A549 (cell line): ENCODE data around the gene RTN3. TPM values are rescaled to one million over a fixed set of nuclear protein-coding genes. Genes with fewer than 3 reads are reported as not detected.

Experiments used
- ATAC-seq, 2 experiments: fragments of 200-7000 bp in 1 of 2; fragments of >200 bp in 1 of 2; cut with Nextera tagmentation in 1 of 2; cut with Tn5 transposase in 1 of 2; 3 replicates each; pipeline versions ENCODE4 v1.8.0 to v1.9.1; 2018 to 2020; ENCODE audit warnings: mild to moderate bottlenecking in 1 of 2, moderate library complexity in 1 of 2
- CTCF ChIA-PET: fragments of 300-600 bp; sonication (Branson Sonifier 250); formaldehyde crosslinking; extraction: SDS; loops from one replicate; lab custom pipeline; 2021; ENCODE audit warnings: antibody characterized with exemption, inconsistent platforms; lab: Yijun Ruan, JAX
- POLR2A ChIA-PET: fragments of 350-600 bp; formaldehyde crosslinking; extraction: SDS; loops from one replicate; lab custom pipeline; 2021; ENCODE audit warnings: antibody characterized with exemption, inconsistent platforms; lab: Yijun Ruan, JAX
- DNase-seq, 2 experiments: peaks; one replicate each; pipeline versions ENCODE4 v3.0.0 to v3.0.0-alpha.2; 2011 to 2016; ENCODE audit warnings: low read depth in 1 of 2, low spot score in 1 of 2
- FAIRE-seq: peaks from 2 replicates; lab custom pipeline; 2011; peaks lifted over from hg19 to GRCh38; lab: Jason Lieb, UNC
- H3K27ac ChIP-seq, 2 experiments: fragments of >200 bp; sonication (Bioruptor Twin); formaldehyde crosslinking; 3 replicates each; pipeline ENCODE4 v1.5.1; 2016 to 2017
- H3K4me1 ChIP-seq: fragments of >200 bp; sonication (Bioruptor Twin); formaldehyde crosslinking; 3 replicates; pipeline ENCODE4 v1.6.1; 2016
- H3K4me2 ChIP-seq: fragments of >200 bp; sonication (Bioruptor Twin); formaldehyde crosslinking; 3 replicates; pipeline ENCODE4 v1.6.1; 2016
- H3K4me3 ChIP-seq: fragments of >200 bp; sonication (Bioruptor Twin); formaldehyde crosslinking; 3 replicates; pipeline ENCODE4 v1.5.1; 2016
- H3K9me3 ChIP-seq: fragments of >200 bp; sonication (Bioruptor Twin); formaldehyde crosslinking; 3 replicates; pipeline ENCODE4 v1.6.1; 2016
- CHD4 ChIP-seq: fragments of 200-600 bp; sonication (generic); IDR thresholded peaks from 2 replicates; pipeline ENCODE4 v1.6.1; 2016; ENCODE audit warnings: antibody characterized with exemption, mild to moderate bottlenecking, borderline replicate concordance
- EHF ChIP-seq: fragments of 250-450 bp; sonication (Bioruptor Pico); IDR thresholded peaks from 2 replicates; pipeline ENCODE4 v1.5.0; 2020; ENCODE audit warnings: mild to moderate bottlenecking
- FOSB ChIP-seq: fragments of 250-450 bp; sonication (Bioruptor Pico); IDR thresholded peaks from 2 replicates; pipeline ENCODE4 v1.5.0; 2020; ENCODE audit warnings: mild to moderate bottlenecking, moderate library complexity
- HOXB5 ChIP-seq: fragments of 250-450 bp; sonication (Bioruptor Pico); IDR thresholded peaks from 2 replicates; pipeline ENCODE4 v1.5.0; 2020; ENCODE audit warnings: mild to moderate bottlenecking, moderate library complexity
- JUNB ChIP-seq: fragments of >200 bp; sonication (Bioruptor Twin); formaldehyde crosslinking; IDR thresholded peaks from 2 replicates; pipeline ENCODE4 v1.6.1; 2016
- KDM5A ChIP-seq: fragments of 200-600 bp; sonication (generic); IDR thresholded peaks from 2 replicates; pipeline ENCODE4 v1.6.1; 2016; ENCODE audit warnings: antibody characterized with exemption, mild to moderate bottlenecking
- MYC ChIP-seq: IDR thresholded peaks from 2 replicates; pipeline ENCODE4 v1.6.1; 2012; ENCODE audit warnings: mild to moderate bottlenecking, inconsistent platforms, low read length, improper control_type of control experiment, borderline replicate concordance
- NR3C1 ChIP-seq: fragments of >200 bp; sonication (Bioruptor Twin); formaldehyde crosslinking; IDR thresholded peaks from 3 replicates; pipeline ENCODE4 v1.6.1; 2017
- POLR2A ChIP-seq: IDR thresholded peaks from 2 replicates; pipeline ENCODE4 v1.6.1; 2012; ENCODE audit warnings: mild to moderate bottlenecking, low read length
- RAD21 ChIP-seq, 2 experiments: fragments of >200 bp in 1 of 2; sonication (Bioruptor Twin) in 1 of 2; formaldehyde crosslinking in 1 of 2; IDR thresholded peaks in 1 of 2; conservative IDR thresholded peaks in 1 of 2; 2 replicates in 1 of 2; 3 replicates in 1 of 2; pipeline ENCODE4 v1.6.1; 2012 to 2018; ENCODE audit warnings: inconsistent platforms in 1 of 2
- RNF2 ChIP-seq: fragments of 200-600 bp; sonication (generic); IDR thresholded peaks from 2 replicates; pipeline ENCODE4 v1.6.1; 2016; ENCODE audit warnings: low read depth, mild to moderate bottlenecking, antibody characterized with exemption, moderate library complexity, borderline replicate concordance
- SMC3 ChIP-seq: fragments of >200 bp; sonication (Bioruptor Twin); formaldehyde crosslinking; IDR thresholded peaks from 3 replicates; pipeline ENCODE4 v1.6.1; 2018; ENCODE audit warnings: inconsistent platforms
- SREBF2 ChIP-seq: fragments of 450-650 bp; IDR thresholded peaks from 2 replicates; pipeline ENCODE4 v1.6.1; 2014; ENCODE audit warnings: mild to moderate bottlenecking, moderate library complexity
- WGBS: methylation state at CpG from one replicate; pipeline ENCODE4 v1.1.6; 2017; ENCODE audit errors: missing lambda C conversion rate; 5-methylcytosine and 5-hydroxymethylcytosine counted together
- polyA plus RNA-seq, 4 experiments: library from polyadenylated mRNA; depleted of rRNA in 3 of 4; stranded (reverse); fragments of >200 nt; fragmentation: RNase III in 1 of 4; extraction: RNeasy Plus Mini Kit Qiagen cat#74134 plus additional on column Dnase treatment in 1 of 4; gene quantifications; 2 replicates in 3 of 4; 3 replicates in 1 of 4; pipeline ENCODE4 v1.2.3, GENCODE V29; 2011 to 2017
- TF ChIP-seq, protein P1 (sequence below): fragments of >200 bp; sonication (Bioruptor Twin); formaldehyde crosslinking; IDR thresholded peaks from 3 replicates; pipeline ENCODE4 v1.5.1; 2016
- TF ChIP-seq, protein P2 (sequence below): IDR thresholded peaks from 2 replicates; pipeline ENCODE4 v1.6.1; 2012

RTN3 gene
- polyA plus RNA-seq, 2 of the 4 experiments (the other 2 are of a cell fraction) = 108 to 196 TPM

DNA sequence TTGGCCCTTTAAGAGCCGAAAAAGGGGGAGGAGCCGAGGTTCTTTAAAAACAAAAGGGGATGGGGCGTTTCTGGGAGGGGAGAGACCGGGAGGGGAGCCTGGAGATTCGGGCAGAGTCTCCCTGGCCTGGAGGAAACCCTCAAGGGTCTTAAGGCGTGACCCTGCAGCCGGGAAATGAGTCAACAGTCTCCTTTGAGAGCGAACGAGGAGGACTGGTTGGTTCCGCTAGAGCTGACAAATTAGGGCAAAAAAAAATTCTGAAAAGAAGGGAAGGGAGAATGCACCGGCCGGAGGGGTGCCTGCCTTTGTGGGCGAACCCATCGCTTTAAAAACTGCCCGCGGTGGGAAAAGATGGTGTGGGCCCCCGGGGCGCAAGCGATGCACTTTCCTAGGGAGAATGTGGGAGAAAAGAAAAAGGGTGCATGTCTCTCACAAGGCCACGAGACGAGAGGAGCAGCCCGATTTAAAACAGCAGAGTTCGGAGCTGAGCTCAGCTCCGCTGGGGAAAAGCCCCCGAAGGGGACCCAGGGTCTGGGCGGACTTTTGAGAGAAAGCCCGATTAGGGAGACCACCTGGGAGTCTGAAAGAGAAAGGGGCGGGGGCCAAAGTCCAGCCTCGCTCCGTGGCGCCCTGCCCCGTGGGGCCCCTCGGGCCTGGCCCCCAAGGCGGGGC, 86.4 kb downstream of the RTN3 start:
- Histone ChIP-seq H3K9me3 (no peaks in the 10 kb centered on the region), H3K4me3 (peak overlapping the region; percentile 63)
- peak; percentile 57 to 66 for DNase-seq
- TF ChIP-seq MYC (no peak), KDM5A (0 out of 2 replicates have a peak, but pooled peaks have one; percentile 49)
- TF ChIP-seq, all 56 proteins: peak for 1
- ChIA-PET POLR2A (interaction anchor here (1.4 kb wide), 1 partner anchor 96 kb away, joined by 4 read pairs; the partner anchor contains the start of gene ATL3), CTCF (interaction anchor here (0.6 to 4.3 kb wide), 55 partner anchors 10 to 385 kb away, joined by 3 to 32 read pairs (median 4); partner anchors contain the start of genes RCOR2 and SPINDOC)
- ATAC-seq (peak; percentile 20 to 72; a peak in 2 of 6 replicates), FAIRE-seq (no peak)
- H3K4me1 ChIP-seq = peaks cover 30% of the 10 kb centered on the region
- H3K4me2 ChIP-seq = peak overlapping the region; percentile 82
- WGBS = under 1% methylated on average over 29 of the region's 34 CpGs
- H3K27ac ChIP-seq = peak overlapping the region; percentile 89 to 99

DNA sequence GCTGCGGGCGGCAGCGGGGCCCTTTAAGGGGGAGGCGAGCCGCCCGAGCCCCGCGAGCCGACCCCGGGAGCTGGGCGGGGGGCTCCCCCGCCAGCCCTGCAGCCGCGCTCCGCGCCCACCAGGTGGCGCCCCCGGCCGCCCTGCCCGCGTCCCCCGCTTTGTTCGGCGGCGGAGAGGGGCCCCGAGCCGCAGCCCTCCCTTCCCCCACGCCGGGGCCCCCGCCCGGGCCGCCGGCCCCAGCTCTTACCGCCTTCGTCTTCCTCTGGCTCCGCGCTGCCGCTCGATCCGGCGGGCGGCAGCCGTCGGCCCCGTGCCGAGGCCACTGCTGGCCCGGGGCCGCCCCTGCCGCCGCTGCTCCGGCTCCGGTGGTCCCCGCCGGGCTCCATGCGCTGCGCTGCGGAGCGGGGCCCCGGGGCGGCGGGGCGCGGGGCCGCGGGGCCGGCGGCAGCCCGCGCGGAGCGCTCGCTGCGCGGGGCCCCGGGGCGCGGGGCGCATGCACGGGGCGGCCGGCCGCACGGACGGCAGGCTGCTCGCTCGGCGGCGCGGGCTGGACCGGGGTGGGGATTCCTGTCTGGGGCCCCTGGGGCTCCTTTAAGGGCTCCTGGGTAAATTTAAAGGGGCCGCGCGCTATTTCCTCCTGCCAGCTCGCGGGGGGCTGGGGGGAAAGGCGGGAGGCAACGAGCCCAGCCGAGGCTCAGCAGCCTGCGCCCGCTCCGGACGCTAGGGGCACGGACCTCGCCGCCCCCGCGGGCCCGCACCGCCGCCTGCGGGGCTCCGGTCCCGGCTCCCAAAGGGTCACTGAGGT, 87.1 kb downstream of the RTN3 start, which contains the start of gene ZFTA:
Gene ZFTA (minus strand): TSS at position 539 of the 805 bp plus-strand sequence. CDS start 153 bp downstream, at position 386.
- ATAC-seq = peak; percentile 50 to 59
- Histone ChIP-seq H3K4me2 (peak within 1 kb of the TSS; percentile 82), H3K4me3 (peak within 1 kb of the TSS; percentile 63), H3K27ac (peak within 1 kb of the TSS; percentile 89 to 99), H3K4me1 (peaks cover 30% of the 10 kb centered on the region), H3K9me3 (no peaks in the 10 kb centered on the region)
- peak; percentile 51 to 68 for DNase-seq
- ChIA-PET POLR2A (interaction anchor here (0.5 to 1.4 kb wide), 2 partner anchors 40 to 97 kb away, joined by 3 to 4 read pairs; partner anchors contain the start of gene ATL3), CTCF (interaction anchor here (0.7 to 4.3 kb wide), 57 partner anchors 10 to 386 kb away, joined by 3 to 32 read pairs (median 4); partner anchors contain the start of genes RCOR2 and SPINDOC)
- no peak for TF ChIP-seq NR3C1
- TF ChIP-seq, protein P1, sequence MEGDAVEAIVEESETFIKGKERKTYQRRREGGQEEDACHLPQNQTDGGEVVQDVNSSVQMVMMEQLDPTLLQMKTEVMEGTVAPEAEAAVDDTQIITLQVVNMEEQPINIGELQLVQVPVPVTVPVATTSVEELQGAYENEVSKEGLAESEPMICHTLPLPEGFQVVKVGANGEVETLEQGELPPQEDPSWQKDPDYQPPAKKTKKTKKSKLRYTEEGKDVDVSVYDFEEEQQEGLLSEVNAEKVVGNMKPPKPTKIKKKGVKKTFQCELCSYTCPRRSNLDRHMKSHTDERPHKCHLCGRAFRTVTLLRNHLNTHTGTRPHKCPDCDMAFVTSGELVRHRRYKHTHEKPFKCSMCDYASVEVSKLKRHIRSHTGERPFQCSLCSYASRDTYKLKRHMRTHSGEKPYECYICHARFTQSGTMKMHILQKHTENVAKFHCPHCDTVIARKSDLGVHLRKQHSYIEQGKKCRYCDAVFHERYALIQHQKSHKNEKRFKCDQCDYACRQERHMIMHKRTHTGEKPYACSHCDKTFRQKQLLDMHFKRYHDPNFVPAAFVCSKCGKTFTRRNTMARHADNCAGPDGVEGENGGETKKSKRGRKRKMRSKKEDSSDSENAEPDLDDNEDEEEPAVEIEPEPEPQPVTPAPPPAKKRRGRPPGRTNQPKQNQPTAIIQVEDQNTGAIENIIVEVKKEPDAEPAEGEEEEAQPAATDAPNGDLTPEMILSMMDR = peak; percentile 95
- no peak for TF ChIP-seq FOSB (CRISPR knock-in tag)
- TF ChIP-seq RAD21 (conservative IDR thresholded peaks at IDR 0.05 in 1 of 2, IDR thresholded peaks at IDR 0.05 in 1 of 2) = peak; percentile 34 to 81; a peak in 4 of 5 replicates
- peak; percentile 82 for TF ChIP-seq SMC3
- TF ChIP-seq HOXB5 (CRISPR knock-in tag) = no peak
- TF ChIP-seq CHD4 = no peak
- no peak for TF ChIP-seq JUNB
- TF ChIP-seq, protein P2, sequence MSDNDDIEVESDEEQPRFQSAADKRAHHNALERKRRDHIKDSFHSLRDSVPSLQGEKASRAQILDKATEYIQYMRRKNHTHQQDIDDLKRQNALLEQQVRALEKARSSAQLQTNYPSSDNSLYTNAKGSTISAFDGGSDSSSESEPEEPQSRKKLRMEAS = peak; percentile 34
- no peak for TF ChIP-seq EHF (CRISPR knock-in tag)
- no CpG with 5 or more reads among the region's 113 CpGs for WGBS
- no peak for FAIRE-seq

DNA sequence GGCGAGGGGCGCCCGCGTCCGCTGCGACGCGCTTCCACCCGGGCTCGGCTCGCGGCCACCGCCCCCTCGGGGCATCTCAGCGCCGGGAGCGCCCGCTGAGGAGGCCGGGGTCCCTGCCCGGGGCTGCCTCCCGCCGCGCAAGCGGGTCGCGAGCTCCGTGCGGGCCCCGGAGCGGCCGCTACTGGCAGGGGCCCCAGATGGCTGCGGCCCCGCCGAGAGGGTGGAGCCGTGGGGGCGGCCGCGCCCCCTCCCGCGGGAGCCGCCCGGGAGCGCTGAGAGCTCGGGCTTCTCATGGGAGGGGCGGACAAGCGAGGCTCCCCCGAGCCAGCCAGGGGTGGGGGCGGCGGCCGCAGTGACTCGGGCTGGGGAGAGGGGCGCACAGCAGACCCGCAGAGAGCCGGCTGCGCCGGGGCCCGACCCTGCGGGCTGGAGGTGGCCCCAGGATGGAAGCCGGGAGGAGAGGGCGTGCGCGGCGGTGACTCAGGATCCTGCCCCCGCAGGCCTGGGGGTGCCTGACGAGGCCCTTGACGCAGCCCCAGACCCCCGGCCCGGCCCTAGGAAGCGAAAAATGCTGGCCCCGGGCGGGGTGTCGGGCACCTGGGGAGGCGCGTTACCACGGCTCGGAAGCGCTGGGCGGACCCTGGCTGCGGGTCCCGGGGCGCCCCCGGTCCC, 87.9 kb downstream of the RTN3 start:
- H3K27ac ChIP-seq = peak overlapping the region; percentile 89 to 99
- ATAC-seq = peak; percentile 42 to 64
- POLR2A ChIA-PET = interaction anchor here (0.5 kb wide), 1 partner anchor 39 kb away, joined by 3 read pairs; no protein-coding TSS in a partner anchor
- peak overlapping the region; percentile 81 for H3K4me2 ChIP-seq
- H3K4me1 ChIP-seq = peaks cover 30% of the 10 kb centered on the region
- FAIRE-seq = no peak
- no peaks in the 10 kb centered on the region for H3K9me3 ChIP-seq
- 47% methylated on average over 12 of the region's 82 CpGs for WGBS
- TF ChIP-seq POLR2A = peak; percentile 38; the same call in 1 of the 2 replicates
- no peak for TF ChIP-seq RNF2
- no peak for TF ChIP-seq SREBF2
- TF ChIP-seq, all 56 proteins: peak for 1
- DNase-seq = no peak
- CTCF ChIA-PET = interaction anchor here (1.1 to 4.3 kb wide), 18 partner anchors 12 to 380 kb away, joined by 3 to 32 read pairs (median 6); partner anchors contain the start of gene SPINDOC
- H3K4me3 ChIP-seq = peak overlapping the region; percentile 63
